K562 (cell line): ENCODE results near the gene HYAL1. TPM values are rescaled to one million over a fixed set of nuclear protein-coding genes. Genes with fewer than 3 reads are reported as not detected.
A peak's percentile ranks its signal among the peaks of the same experiment; 100 is the strongest.

Experiments
- ATAC-seq: fragments of 200-7000 bp; cut with Tn5 transposase; 3 replicates; pipeline ENCODE4 v1.9.1; 2020; ENCODE audit warnings: moderate library complexity
- BruUV-seq: library from RNA; stranded (reverse); fragments of 400-500 nt; replicated peaks from 2 replicates; lab custom pipeline; 2021; lab: Mats Ljungman, UMichigan
- CTCF ChIA-PET: fragments of 300-600 bp; formaldehyde crosslinking; extraction: SDS; loops from one replicate; lab custom pipeline; 2021; ENCODE audit warnings: low intra/inter-chr PET ratio; lab: Yijun Ruan, JAX
- POLR2A ChIA-PET: fragments of 300-600, 350-650 bp; sonication (Branson Sonifier 250); formaldehyde crosslinking; extraction: SDS; loops from one replicate; lab custom pipeline; 2021; ENCODE audit warnings: antibody characterized with exemption, inconsistent platforms; lab: Yijun Ruan, JAX
- DNase-seq, 4 experiments: peaks; one replicate each; pipeline versions ENCODE4 v3.0.0 to v3.0.0-alpha.2; 2011 to 2018; ENCODE audit warnings: low spot score in 3 of 4, mixed read lengths in 3 of 4; ENCODE audit errors: extremely low read depth in 1 of 4
- FAIRE-seq: peaks from 2 replicates; lab custom pipeline; 2011; peaks lifted over from hg19 to GRCh38; lab: Jason Lieb, UNC
- H2AFZ ChIP-seq: 2 replicates; pipeline ENCODE4 v1.6.0; 2011; ENCODE audit warnings: low read depth, low read length, control low read depth, inconsistent platforms
- H3K27ac ChIP-seq: fragments of 200-600 bp; 3 replicates; pipeline ENCODE4 v1.8.0; 2011; ENCODE audit warnings: low read depth, mild to moderate bottlenecking, control low read depth, inconsistent platforms, low read length, moderate library complexity, mixed read lengths; ENCODE audit errors: extremely low read depth
- H3K27me3 ChIP-seq, 2 experiments: fragments of 300-600 bp in 1 of 2; 2 replicates in 1 of 2; 3 replicates in 1 of 2; pipeline versions ENCODE4 v1.6.0 to v1.8.0; 2011; ENCODE audit warnings: inconsistent platforms in 2 of 2, low read length in 2 of 2, mild to moderate bottlenecking in 1 of 2, mixed read lengths in 1 of 2, moderate library complexity in 1 of 2; ENCODE audit not compliant: control insufficient read depth in 2 of 2, insufficient read depth in 2 of 2
- H3K36me3 ChIP-seq: fragments of 300-600 bp; 3 replicates; pipeline ENCODE4 v1.8.0; 2011; ENCODE audit warnings: mild to moderate bottlenecking, low read length, inconsistent platforms; ENCODE audit not compliant: control insufficient read depth, insufficient read depth
- H3K4me1 ChIP-seq, 2 experiments: fragments of 200-600 bp in 1 of 2; replicated peaks in 1 of 2; 2 replicates in 1 of 2; 3 replicates in 1 of 2; pipeline versions ENCODE4 v1.5.1 to v1.8.0; 2011; ENCODE audit warnings: inconsistent platforms in 2 of 2, low read length in 2 of 2, mild to moderate bottlenecking in 1 of 2, mixed read lengths in 1 of 2, moderate library complexity in 1 of 2; ENCODE audit not compliant: control insufficient read depth in 2 of 2, insufficient read depth in 2 of 2
- H3K4me2 ChIP-seq: 2 replicates; pipeline ENCODE4 v1.6.1; 2011; ENCODE audit warnings: low read length, control low read depth, inconsistent platforms, mixed read lengths; ENCODE audit not compliant: insufficient read depth
- H3K4me3 ChIP-seq: fragments of 200-600 bp; sonication (generic), shearing (Covaris generic); 2 replicates; pipeline ENCODE4 v1.5.1; 2016; ENCODE audit warnings: control low read depth, inconsistent platforms
- H3K79me2 ChIP-seq: fragments of 200-600 bp; 3 replicates; pipeline ENCODE4 v1.8.0; 2011; ENCODE audit warnings: low read length, inconsistent platforms; ENCODE audit not compliant: control insufficient read depth, insufficient read depth
- H3K9ac ChIP-seq, 2 experiments: 2 replicates each; pipeline versions ENCODE4 v1.6.0 to v1.6.1; 2011; ENCODE audit warnings: low read depth in 2 of 2, low read length in 2 of 2, control low read depth in 1 of 2, inconsistent platforms in 1 of 2, mild to moderate bottlenecking in 1 of 2, mixed read lengths in 1 of 2; ENCODE audit not compliant: insufficient read depth in 1 of 2
- H3K9me1 ChIP-seq: one replicate; pipeline ENCODE4 v1.6.0; 2011; ENCODE audit warnings: inconsistent platforms, mild to moderate bottlenecking, low read length, moderate library complexity; ENCODE audit not compliant: control insufficient read depth, insufficient read depth
- H3K9me3 ChIP-seq: replicated peaks from 2 replicates; pipeline ENCODE4 v1.5.1; 2011; ENCODE audit warnings: low read depth, low read length, inconsistent platforms; ENCODE audit not compliant: control insufficient read depth, insufficient read depth
- H4K20me1 ChIP-seq: replicated peaks from 2 replicates; pipeline ENCODE4 v1.6.1; 2011; ENCODE audit warnings: low read length, inconsistent platforms, mixed read lengths; ENCODE audit not compliant: control insufficient read depth, insufficient read depth
- CEBPB ChIP-seq: fragments of 450-650 bp; IDR thresholded peaks from 2 replicates; pipeline ENCODE4 v1.6.1; 2016; ENCODE audit warnings: missing genetic modification characterization, missing compliant biosample characterization
- E2F3 ChIP-seq: fragments of 250-450 bp; sonication (Bioruptor Pico); IDR thresholded peaks from 2 replicates; pipeline ENCODE4 v1.4.0; 2020; ENCODE audit warnings: mild to moderate bottlenecking
- HOXB6 ChIP-seq: fragments of 250-450 bp; sonication (Bioruptor Pico); IDR thresholded peaks from 2 replicates; pipeline ENCODE4 v1.5.1; 2022; ENCODE audit warnings: mild to moderate bottlenecking, borderline replicate concordance
- NFYB ChIP-seq: IDR thresholded peaks from 2 replicates; pipeline ENCODE4 v1.6.1; 2011; ENCODE audit warnings: mild to moderate bottlenecking, moderate library complexity; ENCODE audit not compliant: insufficient read length; ENCODE audit errors: extremely low read depth
- RBFOX2 ChIP-seq: fragments of 200-400 bp; formaldehyde crosslinking; IDR thresholded peaks from 2 replicates; pipeline ENCODE4 v1.6.1; 2017; ENCODE audit warnings: low read depth, mild to moderate bottlenecking, low read length, moderate library complexity
- RBM39 ChIP-seq: fragments of 200-400 bp; formaldehyde crosslinking; optimal IDR thresholded peaks from 2 replicates; pipeline ENCODE3; 2018; ENCODE audit warnings: low read depth, low read length
- SIX5 ChIP-seq, 2 experiments: IDR thresholded peaks; 2 replicates each; pipeline ENCODE4 v1.6.1; 2011; ENCODE audit warnings: low read length in 2 of 2, borderline replicate concordance in 1 of 2, low read depth in 1 of 2, mild to moderate bottlenecking in 1 of 2, moderate library complexity in 1 of 2; ENCODE audit not compliant: insufficient read depth in 1 of 2
- SMAD2 ChIP-seq: fragments of 150-350 bp; IDR thresholded peaks from 2 replicates; pipeline ENCODE4 v1.6.1; 2014; ENCODE audit warnings: low read depth, mild to moderate bottlenecking, low read length
- SRSF3 ChIP-seq: fragments of 200-400 bp; formaldehyde crosslinking; IDR thresholded peaks from 2 replicates; pipeline ENCODE4 v1.6.1; 2016; ENCODE audit warnings: mild to moderate bottlenecking, low read length, moderate library complexity; ENCODE audit not compliant: insufficient read depth
- TAL1 ChIP-seq: fragments of 450-650 bp; IDR thresholded peaks from 2 replicates; pipeline ENCODE4 v1.6.1; 2016; ENCODE audit warnings: mild to moderate bottlenecking
- TSC22D4 ChIP-seq: fragments of 450-650 bp; IDR thresholded peaks from 2 replicates; pipeline ENCODE4 v1.6.1; 2016; ENCODE audit warnings: missing genetic modification characterization, missing biosample characterization, control low read depth
- ZNF668 ChIP-seq: fragments of 250-450 bp; sonication (Bioruptor Pico); IDR thresholded peaks from 2 replicates; pipeline ENCODE4 v1.8.0; 2022; ENCODE audit warnings: mild to moderate bottlenecking, inconsistent platforms
- WGBS: fragments of 100-300 bp; shearing (Covaris generic); methylation state at CpG from one replicate; pipeline ENCODE4 v1.1.6; 2016; ENCODE audit warnings: low coverage, mixed read lengths; ENCODE audit not compliant: insufficient coverage; ENCODE audit errors: missing lambda C conversion rate; 5-methylcytosine and 5-hydroxymethylcytosine counted together
- in situ Hi-C: fragments of 300-500 bp; cut with MboI; formaldehyde crosslinking; loops from 4 replicates; pipeline ENCODE4 v1.15.0; 2018; ENCODE audit warnings: inconsistent platforms, mixed read lengths
- intact Hi-C: fragments of 100-400 bp; cut with micrococcal nuclease; formaldehyde crosslinking; loops from 2 replicates; pipeline ENCODE4 v1.14.2; 2022
- polyA plus RNA-seq, 8 experiments: library from polyadenylated mRNA; depleted of rRNA in 4 of 8; stranded (reverse) in 5 of 8; unstranded in 3 of 8; fragments of >200 nt; fragmentation: Nextera tagmentation in 2 of 8; fragmentation: Illumina TruSeq in 1 of 8; extraction: Ambion mirVana in 2 of 8; extraction: Trizol in 1 of 8; gene quantifications; 2 replicates each; pipeline versions ENCODE4 v1.2.1 to v1.2.3, GENCODE V29; 2011 to 2014; ENCODE audit warnings: inconsistent platforms in 1 of 8, missing spikeins in 1 of 8
- total RNA-seq, 7 experiments: library from RNA; depleted of rRNA in 6 of 7; stranded (reverse); fragments of >200 nt in 6 of 7; fragmentation: Illumina TruSeq in 2 of 7; extraction: Trizol in 2 of 7; gene quantifications; 2 replicates each; pipeline versions ENCODE4 v1.2.1 to v1.2.3, GENCODE V29; 2011 to 2021; ENCODE audit warnings: low replicate concordance in 1 of 7
- TF ChIP-seq, protein P1 (sequence below): fragments of 450-650 bp; conservative IDR thresholded peaks from 2 replicates; pipeline ENCODE4 v1.6.1; 2016; ENCODE audit warnings: missing genetic modification characterization, low read depth, mild to moderate bottlenecking, control low read depth, missing compliant biosample characterization
- TF ChIP-seq, protein P2 (sequence below): sonication (generic); formaldehyde crosslinking; IDR thresholded peaks from 2 replicates; pipeline ENCODE4 v1.8.0; 2022; ENCODE audit warnings: missing genetic modification reagents, mild to moderate bottlenecking, moderate library complexity, borderline replicate concordance
- TF ChIP-seq, protein P3 (sequence below), 2 experiments: fragments of 200-800 bp in 1 of 2; sonication (Bioruptor generic) in 1 of 2; sonication (generic) in 1 of 2; formaldehyde crosslinking in 1 of 2; IDR thresholded peaks in 1 of 2; conservative IDR thresholded peaks in 1 of 2; 2 replicates each; pipeline versions ENCODE4 v1.5.0 to v1.6.1; 2016 to 2020; ENCODE audit warnings: missing compliant biosample characterization in 1 of 2, missing genetic modification characterization in 1 of 2, missing genetic modification reagents in 1 of 2

HYAL1 gene
- total and polyA plus RNA-seq, 9 of the 15 experiments (the other 6 are each of a cell fraction or from before 2014, with no cell fraction given): 1.4 to 8.5 (median 4.7) TPM

DNA sequence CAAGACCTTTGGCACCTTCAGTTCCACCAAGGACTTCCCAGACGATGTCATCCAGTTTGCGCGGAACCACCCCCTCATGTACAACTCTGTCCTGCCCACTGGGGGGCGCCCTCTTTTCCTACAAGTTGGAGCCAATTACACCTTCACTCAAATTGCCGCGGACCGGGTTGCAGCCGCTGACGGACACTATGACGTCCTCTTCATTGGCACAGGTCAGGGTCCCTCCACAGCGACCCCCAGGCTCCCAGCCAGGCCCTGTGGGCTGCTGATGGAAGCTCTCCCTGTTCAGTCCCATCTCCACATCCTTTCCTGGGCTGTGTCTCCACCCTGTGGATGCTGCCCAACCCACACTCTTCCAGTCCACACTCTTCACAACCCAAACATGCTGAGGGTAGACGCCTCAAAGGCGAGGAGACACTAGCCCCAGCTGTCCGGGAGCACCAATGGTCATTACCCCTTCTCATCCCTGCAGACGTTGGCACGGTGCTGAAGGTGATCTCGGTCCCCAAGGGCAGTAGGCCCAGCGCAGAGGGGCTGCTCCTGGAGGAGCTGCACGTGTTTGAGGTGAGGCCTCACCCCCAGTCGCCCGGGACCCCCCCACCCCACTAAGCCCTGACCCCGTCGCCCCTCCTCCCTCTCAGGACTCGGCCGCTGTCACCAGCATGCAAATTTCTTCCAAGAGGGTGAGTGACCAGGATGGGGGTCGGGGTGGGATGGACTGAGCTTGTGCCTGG, 28.8 kb downstream of the HYAL1 start (continued):
- TF ChIP-seq RBM39: no peak
- TF ChIP-seq, protein P1, sequence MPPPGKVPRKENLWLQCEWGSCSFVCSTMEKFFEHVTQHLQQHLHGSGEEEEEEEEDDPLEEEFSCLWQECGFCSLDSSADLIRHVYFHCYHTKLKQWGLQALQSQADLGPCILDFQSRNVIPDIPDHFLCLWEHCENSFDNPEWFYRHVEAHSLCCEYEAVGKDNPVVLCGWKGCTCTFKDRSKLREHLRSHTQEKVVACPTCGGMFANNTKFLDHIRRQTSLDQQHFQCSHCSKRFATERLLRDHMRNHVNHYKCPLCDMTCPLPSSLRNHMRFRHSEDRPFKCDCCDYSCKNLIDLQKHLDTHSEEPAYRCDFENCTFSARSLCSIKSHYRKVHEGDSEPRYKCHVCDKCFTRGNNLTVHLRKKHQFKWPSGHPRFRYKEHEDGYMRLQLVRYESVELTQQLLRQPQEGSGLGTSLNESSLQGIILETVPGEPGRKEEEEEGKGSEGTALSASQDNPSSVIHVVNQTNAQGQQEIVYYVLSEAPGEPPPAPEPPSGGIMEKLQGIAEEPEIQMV (tag): peak; percentile 70

DNA sequence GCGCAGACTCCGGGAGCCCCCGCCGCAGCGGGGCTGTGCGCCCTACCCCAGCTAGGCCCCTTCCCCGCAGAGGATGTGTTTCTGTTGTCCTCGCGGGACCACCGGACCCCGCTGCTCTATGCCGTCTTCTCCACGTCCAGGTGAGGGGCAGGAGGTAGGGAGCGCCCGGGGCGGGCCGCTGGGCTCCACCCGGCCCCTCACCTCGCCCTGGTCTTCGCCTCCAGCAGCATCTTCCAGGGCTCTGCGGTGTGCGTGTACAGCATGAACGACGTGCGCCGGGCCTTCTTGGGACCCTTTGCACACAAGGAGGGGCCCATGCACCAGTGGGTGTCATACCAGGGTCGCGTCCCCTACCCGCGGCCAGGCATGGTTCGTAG, 29.7 kb downstream of the HYAL1 start:
- CTCF ChIA-PET: interaction anchor here (0.6 to 4.1 kb wide), 6 partner anchors 14 to 82 kb away, joined by 3 to 37 read pairs (median 10); partner anchors contain the start of gene GNAT1
- H3K4me1 ChIP-seq: peaks cover 4 to 61% of the 10 kb centered on the region in 2 experiments; a peak in 3 of 5 replicates
- POLR2A ChIA-PET: no interaction called here
- ATAC-seq (no peak), FAIRE-seq (no peak), DNase-seq (no peak)
- peak overlapping the region; percentile 43; the same call in 1 of the 2 replicates for H3K4me2 ChIP-seq
- BruUV-seq: no TSS peak
- H3K27me3 ChIP-seq: no peaks in the 10 kb centered on the region
- no peaks in the 10 kb centered on the region for H3K36me3 ChIP-seq
- peak overlapping the region in 1 of 2 experiments; percentile 93; a peak in 1 of 4 replicates for H3K9ac ChIP-seq
- in situ Hi-C loops: loop anchor here (5.0 kb wide), 2 partner anchors 46 to 81 kb away; partner anchors contain the start of gene GNAT1
- H2AFZ ChIP-seq: no peak overlapping the region; the same call in 1 of the 2 replicates
- no peak overlapping the region for H3K27ac ChIP-seq
- 29% methylated on average over 10 of the region's 31 CpGs for WGBS
- intact Hi-C loops: loop anchor here (1.0 to 5.0 kb wide), 4 partner anchors 46 to 151 kb away; no protein-coding TSS in a partner anchor
- H3K4me3 ChIP-seq: no peak overlapping the region; the same call in 1 of the 2 replicates
- H4K20me1 ChIP-seq: no peaks in the 10 kb centered on the region; the same call in 1 of the 2 replicates
- no peaks in the 10 kb centered on the region for H3K9me3 ChIP-seq
- no peaks in the 10 kb centered on the region for H3K79me2 ChIP-seq
- no peaks in the 10 kb centered on the region for H3K9me1 ChIP-seq
- TF ChIP-seq E2F3 (CRISPR knock-in tag) (no peak), TAL1 (no peak), SIX5 (IDR thresholded peaks at IDR 0.05; ENCODE audit: borderline replicate concordance in 1 of 2, insufficient read depth in 1 of 2, low read depth in 1 of 2, low read length in 2 of 2) (no peak), ZNF668 (no peak), RBFOX2 (no peak), SMAD2 (no peak), NFYB (no peak), SRSF3 (no peak), CEBPB (tag) (no peak), HOXB6 (no peak), TSC22D4 (tag) (no peak)
- TF ChIP-seq, protein P2, sequence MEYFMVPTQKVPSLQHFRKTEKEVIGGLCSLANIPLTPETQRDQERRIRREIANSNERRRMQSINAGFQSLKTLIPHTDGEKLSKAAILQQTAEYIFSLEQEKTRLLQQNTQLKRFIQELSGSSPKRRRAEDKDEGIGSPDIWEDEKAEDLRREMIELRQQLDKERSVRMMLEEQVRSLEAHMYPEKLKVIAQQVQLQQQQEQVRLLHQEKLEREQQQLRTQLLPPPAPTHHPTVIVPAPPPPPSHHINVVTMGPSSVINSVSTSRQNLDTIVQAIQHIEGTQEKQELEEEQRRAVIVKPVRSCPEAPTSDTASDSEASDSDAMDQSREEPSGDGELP (CRISPR knock-in tag): no peak
- TF ChIP-seq, protein P3, sequence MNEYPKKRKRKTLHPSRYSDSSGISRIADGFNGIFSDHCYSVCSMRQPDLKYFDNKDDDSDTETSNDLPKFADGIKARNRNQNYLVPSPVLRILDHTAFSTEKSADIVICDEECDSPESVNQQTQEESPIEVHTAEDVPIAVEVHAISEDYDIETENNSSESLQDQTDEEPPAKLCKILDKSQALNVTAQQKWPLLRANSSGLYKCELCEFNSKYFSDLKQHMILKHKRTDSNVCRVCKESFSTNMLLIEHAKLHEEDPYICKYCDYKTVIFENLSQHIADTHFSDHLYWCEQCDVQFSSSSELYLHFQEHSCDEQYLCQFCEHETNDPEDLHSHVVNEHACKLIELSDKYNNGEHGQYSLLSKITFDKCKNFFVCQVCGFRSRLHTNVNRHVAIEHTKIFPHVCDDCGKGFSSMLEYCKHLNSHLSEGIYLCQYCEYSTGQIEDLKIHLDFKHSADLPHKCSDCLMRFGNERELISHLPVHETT (CRISPR knock-in tag; conservative IDR thresholded peaks at IDR 0.05 in 1 of 2, IDR thresholded peaks at IDR 0.05 in 1 of 2): no peak
